ENCODE results near the gene FCRLA. TPM values are rescaled to one million over a fixed set of nuclear protein-coding genes. Genes with fewer than 3 reads are reported as not detected.

FCRLA gene
- total and polyA plus RNA-seq, 2 donors (not counting 3 experiments of a cell fraction or from before 2014, with no cell fraction given), result not detected

GRCh38 chr1:161733526-161733925, 26.5 kb downstream of the FCRLA start:
- no TSS peak for BruUV-seq (replicated peaks)
- Histone ChIP-seq H3K27me3 (ENCODE audit: control insufficient read depth in 2 of 2, insufficient read depth in 2 of 2, low read length in 2 of 2) (no peaks in the 10 kb centered on the region), H3K9me1 (replicated peaks; ENCODE audit: control insufficient read depth, extremely low read depth, insufficient read depth, low read length) (no peaks in the 10 kb centered on the region), H3K9me3 (replicated peaks; ENCODE audit: control insufficient read depth, insufficient read depth, low read length) (no peaks in the 10 kb centered on the region), H3K4me1 (ENCODE audit: control insufficient read depth, extremely low read depth, insufficient read depth, low read length) (peaks cover 25% of the 10 kb centered on the region), H3K4me2 (ENCODE audit: insufficient read depth, low read length) (peak overlapping the region; percentile 32), H4K20me1 (replicated peaks; ENCODE audit: control insufficient read depth, extremely low read depth, insufficient read depth, low read length) (no peaks in the 10 kb centered on the region), H3K9ac (replicated peaks; ENCODE audit: extremely low read depth, insufficient read depth, low read length) (no peak overlapping the region), H2AFZ (ENCODE audit: low read depth, low read length) (peak overlapping the region; percentile 26), H3K4me3 (replicated peaks in 1 of 3; ENCODE audit: insufficient read depth in 1 of 3, low read depth in 1 of 3, low read length in 3 of 3) (no peak overlapping the region), H3K79me2 (ENCODE audit: control insufficient read depth, insufficient read depth, low read length) (no peaks in the 10 kb centered on the region), H3K27ac (ENCODE audit: insufficient read depth, low read depth, low read length) (no peak overlapping the region), H3K36me3 (ENCODE audit: control insufficient read depth in 2 of 2, extremely low read depth in 1 of 2, insufficient read depth in 2 of 2, low read length in 2 of 2) (no peaks in the 10 kb centered on the region)
- peak; percentile 79 for FAIRE-seq
- intact Hi-C loops (cut with micrococcal nuclease) (no loop called here), dilution Hi-C loops (cut with MboI; ENCODE audit: extremely low pct_ligation_motif_present, low sequenced_read_pairs) (no loop called here)
- TF ChIP-seq FOS (IDR thresholded peaks at IDR 0.05; ENCODE audit: borderline replicate concordance, insufficient read depth, low read length) (peak; percentile 45), GATA2 (IDR thresholded peaks at IDR 0.05; ENCODE audit: insufficient read depth, insufficient read length, low read depth, low read length) (peak; percentile 32), POLR2A (IDR thresholded peaks at IDR 0.05; ENCODE audit: low read depth, low read length) (no peak)
- CTCF ChIA-PET, result interaction anchor here (0.6 to 2.4 kb wide), 7 partner anchors 8 to 246 kb away, joined by 3 to 8 read pairs (median 3); partner anchors contain the start of gene DUSP12
- DNase-seq (ENCODE audit: low read depth, low spot score), result peak; percentile 67
- POLR2A ChIA-PET, result no interaction called here

GRCh38 chr1:161735837-161736236, 28.8 kb downstream of the FCRLA start:
- no TSS peak for BruUV-seq (replicated peaks)
- H3K9me3 ChIP-seq (replicated peaks; ENCODE audit: control insufficient read depth, insufficient read depth, low read length), result no peaks in the 10 kb centered on the region
- no peaks in the 10 kb centered on the region for H3K27me3 ChIP-seq (ENCODE audit: control insufficient read depth in 2 of 2, insufficient read depth in 2 of 2, low read length in 2 of 2)
- no peaks in the 10 kb centered on the region for H4K20me1 ChIP-seq (replicated peaks; ENCODE audit: control insufficient read depth, extremely low read depth, insufficient read depth, low read length)
- FAIRE-seq (no peak), DNase-seq (ENCODE audit: low read depth, low spot score) (no peak)
- CTCF ChIA-PET, result interaction anchor here (1.7 to 4.3 kb wide), 2 partner anchors 9 to 251 kb away, joined by 3 to 32 read pairs; no protein-coding TSS in a partner anchor
- H3K4me3 ChIP-seq (replicated peaks in 1 of 3; ENCODE audit: insufficient read depth in 1 of 3, low read depth in 1 of 3, low read length in 3 of 3), result no peak overlapping the region
- H3K79me2 ChIP-seq (ENCODE audit: control insufficient read depth, insufficient read depth, low read length), result no peaks in the 10 kb centered on the region
- H2AFZ ChIP-seq (ENCODE audit: low read depth, low read length), result no peak overlapping the region
- H3K27ac ChIP-seq (ENCODE audit: insufficient read depth, low read depth, low read length), result no peak overlapping the region
- H3K4me2 ChIP-seq (ENCODE audit: insufficient read depth, low read length), result no peak overlapping the region
- H3K9me1 ChIP-seq (replicated peaks; ENCODE audit: control insufficient read depth, extremely low read depth, insufficient read depth, low read length), result no peaks in the 10 kb centered on the region
- intact Hi-C loops (cut with micrococcal nuclease), result no loop called here
- no peaks in the 10 kb centered on the region for H3K36me3 ChIP-seq (ENCODE audit: control insufficient read depth in 2 of 2, extremely low read depth in 1 of 2, insufficient read depth in 2 of 2, low read length in 2 of 2)
- no peak overlapping the region for H3K9ac ChIP-seq (replicated peaks; ENCODE audit: extremely low read depth, insufficient read depth, low read length)
- POLR2A ChIA-PET, result no interaction called here
- peaks cover 11% of the 10 kb centered on the region for H3K4me1 ChIP-seq (ENCODE audit: control insufficient read depth, extremely low read depth, insufficient read depth, low read length)
- TF ChIP-seq POLR2A (IDR thresholded peaks at IDR 0.05; ENCODE audit: low read depth, low read length), result no peak
- no peak for TF ChIP-seq JUN (IDR thresholded peaks at IDR 0.05; ENCODE audit: borderline replicate concordance, insufficient read depth, insufficient read length, low read depth)
- no peak for TF ChIP-seq GATA2 (IDR thresholded peaks at IDR 0.05; ENCODE audit: insufficient read depth, insufficient read length, low read depth, low read length)
- TF ChIP-seq FOS (IDR thresholded peaks at IDR 0.05; ENCODE audit: borderline replicate concordance, insufficient read depth, low read length), result no peak
- TF ChIP-seq MYC (IDR thresholded peaks at IDR 0.05; ENCODE audit: low read depth, low read length), result no peak
- no peak for TF ChIP-seq EZH2 (IDR thresholded peaks at IDR 0.05; ENCODE audit: borderline replicate concordance, low read depth, low read length, severe bottlenecking)
- no peak for TF ChIP-seq CTCF (IDR thresholded peaks at IDR 0.05; ENCODE audit: extremely low read depth in 1 of 2, insufficient read depth in 1 of 2, low read depth in 1 of 2, low read length in 2 of 2)
- no peak for TF ChIP-seq POLR2AphosphoS5 (IDR thresholded peaks at IDR 0.05; ENCODE audit: insufficient read depth, low read depth, low read length)
- TF ChIP-seq MAX (IDR thresholded peaks at IDR 0.05; ENCODE audit: insufficient read depth, insufficient read length), result no peak
- dilution Hi-C loops (cut with MboI; ENCODE audit: extremely low pct_ligation_motif_present, low sequenced_read_pairs), result no loop called here

Data from endothelial cell of umbilical vein (primary cell).